HG02571 (cell line): ENCODE data around the gene ARV1.
"Not testable (repeated sequence)": the region's sequence is repeated elsewhere in the genome, so short reads cannot be mapped to it uniquely, and the experiment has no call there.

Experiments used
- ATAC-seq: cut with Tn5 transposase; IDR thresholded peaks from one replicate; pipeline ENCODE4 v1.9.1; 2021; ENCODE audit warnings: mild to moderate bottlenecking, moderate library complexity; ENCODE audit not compliant: unreplicated experiment

ARV1 gene

GRCh38 chr1:231040800-231041718 is 62.2 kb downstream of the ARV1 start:
- no peak for ATAC-seq

GRCh38 chr1:231041719-231042261 is 62.9 kb downstream of the ARV1 start:
- no peak for ATAC-seq

GRCh38 chr1:231044588-231044987 is 65.7 kb downstream of the ARV1 start:
- ATAC-seq = no peak

GRCh38 chr1:231045286-231045685 is 66.4 kb downstream of the ARV1 start:
- no peak for ATAC-seq

GRCh38 chr1:231045921-231046729 is 67.2 kb downstream of the ARV1 start:
- not testable (repeated sequence) for ATAC-seq

GRCh38 chr1:231046730-231047395 is 68.0 kb downstream of the ARV1 start:
- no peak for ATAC-seq

GRCh38 chr1:231047529-231047928 is 68.6 kb downstream of the ARV1 start:
- ATAC-seq = not testable (repeated sequence)

GRCh38 chr1:231048419-231048818 is 69.5 kb downstream of the ARV1 start:
- not testable (repeated sequence) for ATAC-seq

- no peak for ATAC-seq
These were observed 70.5 kb downstream of the ARV1 start for GRCh38 chr1:231049121-231049979.
